HG02981 (cell line): ENCODE measurements around the gene F11.
"Not testable (repeated sequence)": the region's sequence is repeated elsewhere in the genome, so short reads cannot be mapped to it uniquely, and the experiment has no call there.

Source experiments
- ATAC-seq: cut with Tn5 transposase; IDR thresholded peaks from one replicate; pipeline ENCODE4 v1.9.1; 2021; ENCODE audit warnings: mild to moderate bottlenecking, moderate library complexity; ENCODE audit not compliant: unreplicated experiment

The F11 gene

GRCh38 chr4:186298031-186298647, 32.1 kb downstream of the F11 start:
- ATAC-seq = no peak

DNA sequence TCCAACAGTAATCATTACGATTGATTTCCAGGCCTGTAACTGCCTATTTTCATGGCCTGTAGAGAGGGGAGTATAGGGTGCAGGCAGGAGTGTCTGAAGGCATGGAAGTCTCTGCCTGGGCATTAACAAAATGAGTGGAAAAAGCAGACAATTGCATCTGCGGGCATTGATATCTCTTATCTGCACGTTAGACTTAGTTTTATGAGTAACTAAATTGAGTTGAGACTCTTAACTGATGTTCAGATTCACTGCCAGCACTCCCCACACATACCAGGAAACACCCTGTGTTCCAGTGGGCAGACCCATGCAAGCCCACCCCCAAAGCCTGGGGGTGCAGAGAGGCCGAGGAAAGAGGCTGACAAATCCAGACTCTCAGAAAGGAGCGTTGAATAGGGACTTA, 33.3 kb downstream of the F11 start:
- ATAC-seq = no peak

DNA sequence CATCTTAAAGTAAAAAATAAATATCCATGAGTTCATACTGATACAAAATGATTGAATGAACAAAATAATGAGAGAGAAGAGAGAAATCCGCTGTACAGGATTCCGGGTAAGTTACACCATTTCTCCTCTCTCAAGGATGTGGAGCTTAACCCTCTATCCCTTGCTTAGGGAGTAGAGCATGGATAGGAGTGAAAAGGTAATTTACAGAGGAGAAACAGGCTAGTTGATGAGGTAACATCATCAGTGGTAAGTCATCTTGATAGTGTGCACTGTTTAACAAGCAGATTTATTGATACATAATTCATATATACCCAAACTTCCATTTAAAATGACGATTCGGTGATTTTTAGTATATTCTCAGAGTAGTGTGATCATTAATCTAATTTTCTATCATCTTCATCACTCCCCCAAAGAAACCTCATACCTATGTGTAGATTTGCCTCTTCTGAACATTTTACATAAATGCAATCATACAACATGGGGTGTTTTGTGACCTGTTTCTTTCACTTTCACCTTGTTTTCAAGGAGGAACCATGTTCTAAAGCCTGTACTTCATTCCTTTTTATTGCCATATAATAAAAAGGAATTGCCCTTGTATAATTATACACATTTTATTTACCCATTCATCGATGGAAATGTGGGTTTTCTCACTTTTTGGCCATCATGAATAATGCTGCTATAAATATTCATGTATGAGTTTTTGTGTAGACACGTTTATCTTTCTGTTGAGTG, 34.8 kb downstream of the F11 start:
- ATAC-seq = no peak

GRCh38 chr4:186304216-186304615, 38.2 kb downstream of the F11 start:
- ATAC-seq = no peak

GRCh38 chr4:186304866-186305505, 39.0 kb downstream of the F11 start:
- ATAC-seq = no peak

GRCh38 chr4:186307497-186307896, 41.5 kb downstream of the F11 start:
- ATAC-seq = no peak

DNA sequence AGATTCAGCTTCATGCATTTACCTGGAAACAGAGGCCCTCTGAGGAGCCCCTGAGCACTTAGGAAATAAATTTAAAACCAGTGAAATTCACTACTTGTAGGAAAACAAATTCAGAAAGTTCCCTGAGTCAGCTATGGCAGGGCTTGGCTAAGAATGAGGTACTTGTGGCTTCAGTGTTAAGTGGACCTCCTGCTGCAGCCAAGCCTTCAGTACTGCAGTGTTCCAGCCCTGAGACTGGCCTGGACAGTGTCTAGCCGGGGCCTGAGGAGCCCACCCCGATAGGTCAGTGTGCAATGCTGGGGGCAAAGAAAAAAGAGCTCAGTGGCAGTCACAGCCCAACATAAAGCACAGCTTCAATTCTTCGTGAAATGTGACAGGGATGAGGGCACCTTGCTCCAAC, 41.9 kb downstream of the F11 start:
- no peak for ATAC-seq

DNA sequence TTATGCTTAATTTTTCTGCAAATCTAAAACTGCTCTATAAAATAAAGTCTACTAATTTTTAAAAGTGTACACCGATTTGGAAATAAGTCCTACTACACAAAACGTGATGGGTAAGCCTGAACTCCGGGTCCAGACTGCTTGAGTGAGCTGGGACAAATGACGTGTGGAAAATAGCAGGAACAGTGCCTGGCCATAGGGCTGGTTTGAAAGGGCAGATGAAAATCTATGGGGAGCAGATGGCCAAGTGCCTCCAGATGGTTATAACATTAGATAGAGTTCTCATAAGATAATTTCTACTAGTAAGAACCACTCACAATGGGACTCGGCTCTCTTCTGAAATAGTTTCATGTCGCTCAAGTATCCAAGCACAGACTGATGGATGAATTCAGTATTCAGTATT, 52.5 kb downstream of the F11 start:
- no peak for ATAC-seq

GRCh38 chr4:186324660-186325059, 58.7 kb downstream of the F11 start:
- ATAC-seq = not testable (repeated sequence)

DNA sequence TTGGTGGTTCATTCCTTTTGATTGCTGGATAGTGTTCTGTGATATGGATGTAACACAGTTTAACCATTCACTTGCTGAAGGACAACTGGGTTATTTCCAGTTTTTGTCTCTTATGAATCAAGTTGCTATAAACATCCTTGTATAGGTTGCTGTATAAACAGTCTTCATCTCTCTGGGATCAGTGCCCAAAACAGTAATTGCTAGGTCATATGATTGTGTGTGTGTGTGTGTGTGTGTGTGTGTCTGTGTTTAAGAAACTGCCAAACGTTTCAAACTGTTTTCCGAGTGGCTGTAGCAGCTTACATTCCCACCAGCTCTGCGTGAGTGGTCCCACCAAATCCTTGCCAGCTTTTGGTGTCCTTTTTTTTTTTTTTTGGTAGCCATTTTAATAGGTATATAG, 60.4 kb downstream of the F11 start:
- ATAC-seq = no peak

- ATAC-seq = no peak
Observed at GRCh38 chr4:186329372-186329771, 63.4 kb downstream of the F11 start.

DNA sequence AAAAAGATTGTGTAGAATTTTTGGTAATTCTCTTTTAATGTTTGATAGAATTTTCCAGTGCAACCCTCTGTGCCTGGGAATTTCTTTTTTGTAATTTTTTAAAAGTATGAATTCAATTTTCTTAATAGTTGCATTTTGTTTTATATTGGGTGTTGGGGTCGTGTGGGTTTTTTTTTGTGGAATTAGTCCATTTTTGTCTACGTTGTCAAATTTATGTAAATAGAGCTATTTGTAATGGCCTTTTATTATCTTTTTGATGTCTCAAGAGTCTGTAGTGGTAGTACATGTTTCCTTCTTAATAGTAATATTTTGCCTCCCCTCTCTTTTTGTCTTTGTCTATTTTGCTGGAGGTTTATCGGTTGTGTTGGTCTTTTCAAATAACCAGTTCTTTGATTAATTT, 64.4 kb downstream of the F11 start:
- no peak for ATAC-seq

GRCh38 chr4:186335793-186336192, 69.8 kb downstream of the F11 start:
- no peak for ATAC-seq
